SU-DHL-6 (cell line): Measurements from ENCODE around the gene CYB561.

Experiments
- H2AFZ ChIP-seq: fragments of 200-600 bp; sonication (generic); 2 replicates; pipeline ENCODE4 v1.6.1; 2014; ENCODE audit warnings: low read depth, mild to moderate bottlenecking, moderate library complexity, mixed read lengths, antibody characterized with exemption, low read length; ENCODE audit not compliant: severe bottlenecking
- H3F3A ChIP-seq: fragments of 200-600 bp; shearing (Covaris generic); 2 replicates; pipeline ENCODE4 v1.6.0; 2016; ENCODE audit warnings: antibody characterized with exemption, mild to moderate bottlenecking; ENCODE audit not compliant: insufficient read depth
- H3K27ac ChIP-seq: fragments of 200-600 bp; sonication (generic); 2 replicates; pipeline ENCODE4 v1.5.1; 2016; ENCODE audit warnings: low read depth, mild to moderate bottlenecking, low read length, moderate library complexity, mixed read lengths
- H3K27me3 ChIP-seq: fragments of 200-600 bp; sonication (generic), shearing (Covaris generic); 2 replicates; pipeline ENCODE4 v1.6.0; 2014; ENCODE audit warnings: mild to moderate bottlenecking, low read length
- H3K36me3 ChIP-seq: fragments of 200-600 bp; sonication (generic); 2 replicates; pipeline ENCODE4 v1.6.1; 2014; ENCODE audit warnings: mild to moderate bottlenecking, low read length, mixed read lengths
- H3K4me2 ChIP-seq: fragments of 300-600, 200-600 bp; shearing (Covaris generic), sonication (generic); 2 replicates; pipeline ENCODE4 v1.6.0; 2014; ENCODE audit warnings: low read length, low read depth, mild to moderate bottlenecking; ENCODE audit not compliant: poor library complexity, severe bottlenecking
- H3K4me3 ChIP-seq: fragments of 200-600 bp; sonication (generic); 2 replicates; pipeline ENCODE4 v1.5.1; 2014; ENCODE audit warnings: antibody characterized with exemption, low read length, mild to moderate bottlenecking, mixed read lengths; ENCODE audit not compliant: insufficient read depth, poor library complexity, severe bottlenecking
- H3K79me2 ChIP-seq: fragments of 200-600 bp; sonication (generic); 2 replicates; pipeline ENCODE4 v1.6.1; 2014; ENCODE audit warnings: mild to moderate bottlenecking, low read length, moderate library complexity; ENCODE audit not compliant: insufficient read depth
- H3K9ac ChIP-seq: fragments of 200-600 bp; sonication (generic); 2 replicates; pipeline ENCODE4 v1.7.0; 2014; ENCODE audit warnings: mild to moderate bottlenecking, low read length
- H3K9me2 ChIP-seq: fragments of 200-600 bp; sonication (generic); replicated peaks from 2 replicates; pipeline ENCODE4 v1.6.1; 2014; ENCODE audit warnings: low read length; ENCODE audit not compliant: insufficient read depth
- H3K9me3 ChIP-seq: fragments of 200-600 bp; sonication (generic); 2 replicates; pipeline ENCODE4 v1.6.1; 2014; ENCODE audit warnings: low read length, mixed read lengths; ENCODE audit not compliant: insufficient read depth
- H4K20me1 ChIP-seq: fragments of 200-600 bp; sonication (generic); 2 replicates; pipeline ENCODE4 v1.6.1; 2014; ENCODE audit warnings: low read depth, mild to moderate bottlenecking, antibody characterized with exemption, low read length, moderate library complexity, mixed read lengths
- CTCF ChIP-seq: fragments of 200-600 bp; sonication (generic); IDR thresholded peaks from one replicate; pipeline ENCODE4 v1.5.1; 2017; ENCODE audit warnings: antibody characterized with exemption, mild to moderate bottlenecking, low read length, moderate library complexity; ENCODE audit not compliant: insufficient read depth, poor library complexity, severe bottlenecking
- EZH2phosphoT487 ChIP-seq: fragments of 200-600 bp; sonication (generic), shearing (Covaris generic); conservative IDR thresholded peaks from 2 replicates; pipeline ENCODE4 v1.6.1; 2018; ENCODE audit warnings: mild to moderate bottlenecking, antibody characterized with exemption, low read length, moderate library complexity, mixed read lengths

Gene CYB561

GRCh38 chr17:63486317-63487013, 40.4 kb upstream of the CYB561 start:
- Histone ChIP-seq H3K4me3 (no peak overlapping the region), H3K9ac (no peak overlapping the region), H3F3A (no peaks in the 10 kb centered on the region), H3K9me3 (no peaks in the 10 kb centered on the region), H3K9me2 (no peaks in the 10 kb centered on the region), H3K4me2 (no peak overlapping the region), H4K20me1 (no peaks in the 10 kb centered on the region), H3K27me3 (no peaks in the 10 kb centered on the region), H2AFZ (no peak overlapping the region), H3K36me3 (no peaks in the 10 kb centered on the region), H3K79me2 (no peaks in the 10 kb centered on the region), H3K27ac (no peak overlapping the region)
- TF ChIP-seq CTCF (no peak), EZH2phosphoT487 (no peak)

- H3K4me2 ChIP-seq: no peak overlapping the region
- no peaks in the 10 kb centered on the region for H3F3A ChIP-seq
- no peaks in the 10 kb centered on the region for H4K20me1 ChIP-seq
- H3K4me3 ChIP-seq: no peak overlapping the region
- no peaks in the 10 kb centered on the region for H3K79me2 ChIP-seq
- no peaks in the 10 kb centered on the region for H3K36me3 ChIP-seq
- no peak overlapping the region for H3K9ac ChIP-seq
- no peaks in the 10 kb centered on the region for H3K27me3 ChIP-seq
- H2AFZ ChIP-seq: no peak overlapping the region
- no peaks in the 10 kb centered on the region for H3K9me3 ChIP-seq
- no peaks in the 10 kb centered on the region for H3K9me2 ChIP-seq
- H3K27ac ChIP-seq: no peak overlapping the region
- TF ChIP-seq CTCF (no peak), EZH2phosphoT487 (no peak)
Observed at GRCh38 chr17:63483655-63484575, 37.8 kb upstream of the CYB561 start.

GRCh38 chr17:63483038-63483437, 36.9 kb upstream of the CYB561 start:
- Histone ChIP-seq H3K4me2 (no peak overlapping the region), H3K27me3 (no peaks in the 10 kb centered on the region)
- TF ChIP-seq CTCF (no peak), EZH2phosphoT487 (no peak)

More at GRCh38 chr17:63483038-63483437, 36.9 kb upstream of the CYB561 start:
- no peaks in the 10 kb centered on the region for H3K36me3 ChIP-seq
- no peaks in the 10 kb centered on the region for H3K9me3 ChIP-seq
- no peaks in the 10 kb centered on the region for H4K20me1 ChIP-seq
- H3K27ac ChIP-seq: no peak overlapping the region
- H3K4me3 ChIP-seq: no peak overlapping the region
- no peaks in the 10 kb centered on the region for H3K9me2 ChIP-seq
- no peak overlapping the region for H2AFZ ChIP-seq
- no peaks in the 10 kb centered on the region for H3F3A ChIP-seq
- H3K79me2 ChIP-seq: no peaks in the 10 kb centered on the region
- H3K9ac ChIP-seq: no peak overlapping the region
